Measurements from ENCODE around the gene STK36. TPM values are rescaled to one million over a fixed set of nuclear protein-coding genes. Genes with fewer than 3 reads are reported as not detected.

STK36 gene, protein sequence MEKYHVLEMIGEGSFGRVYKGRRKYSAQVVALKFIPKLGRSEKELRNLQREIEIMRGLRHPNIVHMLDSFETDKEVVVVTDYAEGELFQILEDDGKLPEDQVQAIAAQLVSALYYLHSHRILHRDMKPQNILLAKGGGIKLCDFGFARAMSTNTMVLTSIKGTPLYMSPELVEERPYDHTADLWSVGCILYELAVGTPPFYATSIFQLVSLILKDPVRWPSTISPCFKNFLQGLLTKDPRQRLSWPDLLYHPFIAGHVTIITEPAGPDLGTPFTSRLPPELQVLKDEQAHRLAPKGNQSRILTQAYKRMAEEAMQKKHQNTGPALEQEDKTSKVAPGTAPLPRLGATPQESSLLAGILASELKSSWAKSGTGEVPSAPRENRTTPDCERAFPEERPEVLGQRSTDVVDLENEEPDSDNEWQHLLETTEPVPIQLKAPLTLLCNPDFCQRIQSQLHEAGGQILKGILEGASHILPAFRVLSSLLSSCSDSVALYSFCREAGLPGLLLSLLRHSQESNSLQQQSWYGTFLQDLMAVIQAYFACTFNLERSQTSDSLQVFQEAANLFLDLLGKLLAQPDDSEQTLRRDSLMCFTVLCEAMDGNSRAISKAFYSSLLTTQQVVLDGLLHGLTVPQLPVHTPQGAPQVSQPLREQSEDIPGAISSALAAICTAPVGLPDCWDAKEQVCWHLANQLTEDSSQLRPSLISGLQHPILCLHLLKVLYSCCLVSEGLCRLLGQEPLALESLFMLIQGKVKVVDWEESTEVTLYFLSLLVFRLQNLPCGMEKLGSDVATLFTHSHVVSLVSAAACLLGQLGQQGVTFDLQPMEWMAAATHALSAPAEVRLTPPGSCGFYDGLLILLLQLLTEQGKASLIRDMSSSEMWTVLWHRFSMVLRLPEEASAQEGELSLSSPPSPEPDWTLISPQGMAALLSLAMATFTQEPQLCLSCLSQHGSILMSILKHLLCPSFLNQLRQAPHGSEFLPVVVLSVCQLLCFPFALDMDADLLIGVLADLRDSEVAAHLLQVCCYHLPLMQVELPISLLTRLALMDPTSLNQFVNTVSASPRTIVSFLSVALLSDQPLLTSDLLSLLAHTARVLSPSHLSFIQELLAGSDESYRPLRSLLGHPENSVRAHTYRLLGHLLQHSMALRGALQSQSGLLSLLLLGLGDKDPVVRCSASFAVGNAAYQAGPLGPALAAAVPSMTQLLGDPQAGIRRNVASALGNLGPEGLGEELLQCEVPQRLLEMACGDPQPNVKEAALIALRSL (N-terminal part only)
- 8.1 to 11.4 TPM (median 10.3 TPM) in 5 replicates for total RNA-seq (2022; extraction: Qiagen RNA extraction)

DNA sequence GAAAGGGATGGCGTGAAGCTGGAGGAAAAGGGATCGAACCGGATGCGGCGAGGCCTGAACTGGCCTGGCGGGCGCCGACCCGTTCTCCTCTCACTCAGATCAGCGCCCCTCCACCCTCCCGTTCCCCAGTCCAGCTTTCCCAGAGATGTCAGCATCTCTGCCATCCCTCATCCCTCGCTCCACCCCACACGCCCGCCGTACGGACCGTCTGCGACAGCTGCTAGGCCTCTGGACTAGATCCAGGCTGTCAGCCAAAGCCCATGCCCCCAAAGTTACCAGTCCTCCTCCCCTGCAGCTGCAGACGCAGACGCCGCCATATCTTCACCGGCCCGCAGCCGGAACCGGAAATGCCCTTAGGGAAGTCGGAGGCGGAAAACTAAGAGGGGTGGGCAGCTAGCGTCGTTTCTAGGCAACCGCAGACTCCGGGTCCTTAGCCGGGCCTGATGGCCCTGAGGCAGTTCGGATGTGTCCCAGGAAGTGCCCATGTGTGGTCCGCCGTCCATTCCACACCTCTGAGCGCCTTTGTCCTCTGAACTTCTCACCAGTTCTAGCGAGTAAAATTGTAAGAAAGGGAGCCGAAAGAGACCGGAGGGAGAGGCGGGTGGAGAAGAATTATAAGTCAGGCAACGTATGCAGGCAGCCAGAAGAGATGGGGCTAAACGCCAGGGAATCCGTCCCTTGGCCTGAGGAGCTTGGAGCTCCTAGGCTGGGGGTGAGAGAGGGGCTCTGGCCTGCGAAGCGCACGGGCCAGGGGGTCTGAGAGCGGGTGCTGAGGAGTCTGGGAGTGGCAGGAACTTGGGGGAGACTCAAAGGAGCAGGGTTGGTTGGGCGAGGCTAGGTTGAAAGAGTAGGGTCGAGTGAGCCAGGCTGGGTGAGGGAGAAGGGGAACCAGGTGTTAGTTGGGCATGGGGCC, at the start of gene STK36, which contains the start of gene RNF25:
TSS of gene STK36 (plus strand) at position 433 of the 913 bp plus-strand sequence. CDS start 744 bp downstream, outside the sequence.
TSS of gene RNF25 (minus strand) at position 349 of the 913 bp plus-strand sequence. CDS start at position 317, 32 bp downstream.

GRCh38 chr2:218659258-218659987, 12.5 kb upstream of the STK36 start, which contains the start of the genes BCS1L and ZNF142:
Gene BCS1L (plus strand): TSS chr2:218659683. CDS start chr2:218660988, 1,305 bp downstream.
Gene ZNF142 (minus strand): TSS chr2:218659623. CDS start chr2:218656429, 3,194 bp downstream.

DNA sequence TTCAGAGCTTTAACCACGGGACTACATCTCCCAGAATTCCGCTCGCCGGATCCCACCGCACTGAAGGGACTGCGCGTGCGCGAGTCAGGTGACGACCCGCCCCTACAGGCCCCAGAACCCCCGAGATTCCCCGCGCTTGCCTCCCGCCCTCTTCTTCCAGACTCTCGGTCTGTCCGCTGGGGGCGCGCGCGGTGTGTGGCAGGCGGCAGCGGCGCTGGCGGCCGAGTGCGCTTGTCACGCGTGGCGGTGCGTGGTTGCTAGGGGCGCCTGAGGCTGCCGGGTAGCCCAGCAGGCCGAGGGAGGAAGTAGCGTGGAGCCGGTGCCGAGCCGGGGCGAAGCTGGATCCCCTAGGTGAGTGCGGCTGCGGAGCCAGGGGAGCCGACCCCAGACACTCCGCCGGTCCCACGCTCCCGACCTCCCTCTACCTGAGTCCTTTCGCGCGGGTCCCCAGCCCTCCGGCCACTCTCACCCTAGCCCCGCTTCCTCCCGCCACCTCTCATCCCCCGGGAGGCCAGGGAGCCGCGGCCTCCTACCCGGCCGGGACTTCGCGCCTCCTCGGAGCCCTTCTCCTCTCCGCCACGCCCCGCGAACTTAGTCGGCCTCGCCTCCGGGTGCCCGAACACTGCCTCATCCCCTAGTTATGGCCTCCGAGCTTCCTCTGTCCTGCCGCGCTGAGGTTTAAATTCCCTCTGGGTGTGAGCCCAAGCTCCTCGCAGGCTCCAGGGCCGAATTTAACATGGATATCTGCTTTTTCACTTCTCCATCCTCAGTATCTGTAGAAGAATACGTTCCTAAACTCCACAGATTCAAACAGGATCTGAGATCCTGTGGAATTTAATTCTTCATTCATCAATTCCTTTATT, 39.0 kb downstream of the STK36 start, which contains the start of gene TTLL4:
TSS of gene TTLL4 (plus strand) at position 149 of the 863 bp plus-strand sequence. CDS start 26,842 bp downstream, outside the sequence.

Other genes with a start within 250 kb of the STK36 start
- gene USP37, start 103.7 kb upstream of the STK36 start, total RNA-seq (2022; extraction: Qiagen RNA extraction) = 4.1 to 5.6 TPM (median 4.6 TPM) in 5 replicates
- gene CNOT9, start 103.2 kb upstream of the STK36 start, total RNA-seq (2022; extraction: Qiagen RNA extraction) = 35.9 to 41.6 TPM (median 40.6 TPM) in 5 replicates
- gene PLCD4, start 64.2 kb upstream of the STK36 start, total RNA-seq (2022; extraction: Qiagen RNA extraction) = 0.22 to 0.80 TPM (median 0.38 TPM) in 5 replicates
- 14.8 to 19.4 TPM (median 16.4 TPM) in 5 replicates for gene ZNF142, start 12.5 kb upstream of the STK36 start, total RNA-seq (2022; extraction: Qiagen RNA extraction)
- 42.2 to 52.1 TPM (median 47.6 TPM) in 5 replicates for gene BCS1L, start 12.4 kb upstream of the STK36 start, total RNA-seq (2022; extraction: Qiagen RNA extraction)
- gene RNF25, start 84 bp upstream of the STK36 start, total RNA-seq (2022; extraction: Qiagen RNA extraction) = 41.8 to 51.5 TPM (median 48.1 TPM) in 5 replicates
- 22.3 to 26.4 TPM (median 24.4 TPM) in 5 replicates for gene TTLL4, start 38.7 kb downstream of the STK36 start, total RNA-seq (2022; extraction: Qiagen RNA extraction)
- 0.09 to 0.18 TPM (median 0.11 TPM) in 5 replicates for gene CYP27A1, start 110.1 kb downstream of the STK36 start, total RNA-seq (2022; extraction: Qiagen RNA extraction)
- gene PRKAG3, start 159.7 kb downstream of the STK36 start, total RNA-seq (2022; extraction: Qiagen RNA extraction) = not detected in 5 replicates
- 0.17 to 0.27 TPM (median 0.25 TPM) in 5 replicates for gene WNT6, start 187.7 kb downstream of the STK36 start, total RNA-seq (2022; extraction: Qiagen RNA extraction)
- gene WNT10A, start 208.8 kb downstream of the STK36 start, total RNA-seq (2022; extraction: Qiagen RNA extraction) = 0.06 to 0.11 TPM (median 0.09 TPM) in 4 of 5 replicates, not detected in the other

Data from A549 treated with AZD2906 at 1 μM for 4 hours (cell line).